ENCODE measurements around the gene TSC22D1. TPM values are rescaled to one million over a fixed set of nuclear protein-coding genes. Genes with fewer than 3 reads are reported as not detected.

The TSC22D1 gene
- total and polyA plus RNA-seq, 3 experiments from 2014 or later: 8.5 to 10.3 (median 10.0) TPM

DNA sequence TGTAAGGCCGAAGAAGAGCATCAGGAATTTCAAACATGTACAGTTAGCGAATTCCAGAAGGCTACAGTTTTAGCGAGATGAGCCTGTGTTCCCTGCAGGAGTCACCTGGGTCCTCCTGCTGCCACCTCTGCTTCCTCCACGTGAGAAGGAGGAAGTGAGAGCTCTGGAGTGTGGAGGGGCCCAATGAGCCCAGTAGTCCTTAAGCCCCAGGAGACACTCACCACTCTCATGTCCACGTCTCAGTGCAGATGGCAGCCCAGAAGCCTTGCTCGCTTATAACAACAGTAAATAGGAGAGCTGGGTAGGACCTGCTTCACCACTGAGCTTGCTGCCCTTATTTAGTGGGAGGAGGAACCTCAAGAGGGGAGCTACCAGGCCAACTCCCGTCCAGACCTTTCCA, 158.3 kb downstream of the TSC22D1 start:
- H3K4me1 ChIP-seq (ENCODE audit: insufficient read depth, low read length): no peaks in the 10 kb centered on the region
- Mint-ChIP-seq H3K36me3 (no peaks in the 10 kb centered on the region), H3K27ac (no peak overlapping the region), H3K4me3 (no peak overlapping the region), H3K27me3 (peaks cover 8 to 23% of the 10 kb centered on the region in 2 donors), H3K9me3 (no peaks in the 10 kb centered on the region), H3K4me1 (no peaks in the 10 kb centered on the region)
- no peaks in the 10 kb centered on the region for H3K9me3 ChIP-seq (ENCODE audit: low read length)
- no peaks in the 10 kb centered on the region for H3K36me3 ChIP-seq (ENCODE audit: insufficient read depth, low read length)
- ChIA-PET POLR2A (no interaction called here), CTCF (interaction anchor here (1.1 kb wide), 1 partner anchor 9 kb away, joined by 3 read pairs; no protein-coding TSS in a partner anchor)
- no peak overlapping the region for H3K4me3 ChIP-seq (ENCODE audit: low read length)
- DNase-seq: no peak
- peaks cover 2% of the 10 kb centered on the region for H3K27me3 ChIP-seq (ENCODE audit: insufficient read depth, low read length, poor library complexity, severe bottlenecking)
- no peak overlapping the region for H3K27ac ChIP-seq (ENCODE audit: low read depth, low read length)

DNA sequence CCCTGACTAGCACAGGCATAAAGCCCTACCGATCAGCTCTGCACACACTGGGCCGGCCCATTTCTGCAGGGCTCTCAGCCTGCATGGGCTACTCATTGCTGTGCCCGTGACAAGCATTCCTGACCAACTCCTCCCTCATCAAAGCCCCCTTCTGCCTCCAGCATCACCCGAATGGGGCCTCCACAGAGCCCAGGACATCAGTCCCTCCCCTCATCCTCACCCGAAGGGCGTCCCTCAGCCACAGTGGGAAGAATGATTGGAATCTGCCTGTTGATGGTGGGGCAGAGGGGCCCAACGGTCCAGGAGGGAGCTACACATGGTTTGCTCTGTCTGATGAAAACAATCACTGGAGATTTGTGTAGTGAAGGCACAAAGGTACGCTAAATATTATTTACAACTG, 158.7 kb downstream of the TSC22D1 start:
- no peak overlapping the region for H3K4me3 Mint-ChIP-seq
- Histone ChIP-seq H3K9me3 (ENCODE audit: low read length) (no peaks in the 10 kb centered on the region), H3K36me3 (ENCODE audit: insufficient read depth, low read length) (no peaks in the 10 kb centered on the region), H3K4me3 (ENCODE audit: low read length) (no peak overlapping the region), H3K4me1 (ENCODE audit: insufficient read depth, low read length) (no peaks in the 10 kb centered on the region), H3K27ac (ENCODE audit: low read depth, low read length) (no peak overlapping the region), H3K27me3 (ENCODE audit: insufficient read depth, low read length, poor library complexity, severe bottlenecking) (no peaks in the 10 kb centered on the region)
- H3K4me1 Mint-ChIP-seq: no peaks in the 10 kb centered on the region
- no peaks in the 10 kb centered on the region for H3K36me3 Mint-ChIP-seq
- CTCF ChIA-PET: interaction anchor here (1.1 kb wide), 1 partner anchor 10 kb away, joined by 3 read pairs; no protein-coding TSS in a partner anchor
- no peak for DNase-seq
- POLR2A ChIA-PET: no interaction called here
- H3K27ac Mint-ChIP-seq: no peak overlapping the region
- peaks cover 8 to 20% of the 10 kb centered on the region in 2 donors for H3K27me3 Mint-ChIP-seq
- H3K9me3 Mint-ChIP-seq: no peaks in the 10 kb centered on the region

DNA sequence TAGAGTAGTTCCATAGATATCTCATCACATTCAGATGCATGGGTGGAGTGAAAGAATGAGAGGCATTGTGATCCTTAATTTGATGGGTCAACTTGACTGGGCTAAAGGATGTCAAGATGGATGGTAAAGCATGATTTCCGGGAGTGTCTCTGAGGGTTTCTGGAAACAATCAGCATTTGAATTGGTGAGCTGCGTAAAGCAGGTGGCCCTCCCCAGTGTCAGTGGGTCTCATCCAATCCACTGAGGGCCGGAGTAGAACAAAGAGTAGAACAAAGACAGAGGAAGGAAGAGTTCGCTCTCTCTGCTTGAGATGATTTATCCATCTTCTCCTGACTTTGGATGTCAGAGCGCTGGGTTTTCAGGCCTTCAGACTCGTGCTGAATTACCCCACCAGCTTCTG, 159.4 kb downstream of the TSC22D1 start:
- no peak overlapping the region for H3K27ac Mint-ChIP-seq
- peaks cover 8 to 13% of the 10 kb centered on the region in 2 donors for H3K27me3 Mint-ChIP-seq
- H3K9me3 ChIP-seq (ENCODE audit: low read length): no peaks in the 10 kb centered on the region
- no peaks in the 10 kb centered on the region for H3K36me3 Mint-ChIP-seq
- no peak overlapping the region for H3K4me3 ChIP-seq (ENCODE audit: low read length)
- no peak for DNase-seq
- no peaks in the 10 kb centered on the region for H3K9me3 Mint-ChIP-seq
- no peaks in the 10 kb centered on the region for H3K4me1 ChIP-seq (ENCODE audit: insufficient read depth, low read length)
- no peak overlapping the region for H3K4me3 Mint-ChIP-seq
- H3K36me3 ChIP-seq (ENCODE audit: insufficient read depth, low read length): no peaks in the 10 kb centered on the region
- H3K27ac ChIP-seq (ENCODE audit: low read depth, low read length): no peak overlapping the region
- H3K4me1 Mint-ChIP-seq: no peaks in the 10 kb centered on the region
- ChIA-PET POLR2A (no interaction called here), CTCF (interaction anchor here (1.1 kb wide), 1 partner anchor 10 kb away, joined by 3 read pairs; no protein-coding TSS in a partner anchor)
- no peaks in the 10 kb centered on the region for H3K27me3 ChIP-seq (ENCODE audit: insufficient read depth, low read length, poor library complexity, severe bottlenecking)

DNA sequence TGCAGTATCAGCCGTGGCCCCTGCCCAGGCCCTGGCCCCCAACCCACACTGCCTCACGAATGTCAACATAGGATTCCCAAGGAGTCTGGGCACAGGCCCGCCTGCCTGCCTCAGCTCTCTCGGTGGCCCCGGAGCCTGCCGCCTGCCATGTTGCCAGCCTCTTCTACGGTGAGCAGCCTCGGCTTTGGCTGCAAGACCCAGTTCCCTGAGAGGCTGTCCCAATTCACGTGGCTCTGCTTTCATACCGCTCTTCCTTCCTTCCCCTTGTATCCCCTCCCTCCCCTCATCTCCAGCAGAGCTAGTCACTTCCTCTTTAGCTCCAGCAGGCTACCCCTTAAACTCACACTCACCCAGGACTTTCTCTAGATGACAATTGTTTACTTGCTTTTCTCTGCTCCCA, 159.8 kb downstream of the TSC22D1 start:
- no peaks in the 10 kb centered on the region for H3K9me3 ChIP-seq (ENCODE audit: low read length)
- no peak overlapping the region for H3K4me3 Mint-ChIP-seq
- no peak for DNase-seq
- POLR2A ChIA-PET: no interaction called here
- no peak overlapping the region for H3K27ac Mint-ChIP-seq
- no peak overlapping the region for H3K27ac ChIP-seq (ENCODE audit: low read depth, low read length)
- no peaks in the 10 kb centered on the region for H3K36me3 ChIP-seq (ENCODE audit: insufficient read depth, low read length)
- CTCF ChIA-PET: interaction anchor here (0.5 to 0.8 kb wide), 2 partner anchors 19 to 24 kb away, joined by 3 to 5 read pairs; no protein-coding TSS in a partner anchor
- H3K9me3 Mint-ChIP-seq: no peaks in the 10 kb centered on the region
- peaks cover 8 to 11% of the 10 kb centered on the region in 2 donors for H3K27me3 Mint-ChIP-seq
- H3K36me3 Mint-ChIP-seq: no peaks in the 10 kb centered on the region
- no peaks in the 10 kb centered on the region for H3K4me1 Mint-ChIP-seq
- H3K27me3 ChIP-seq (ENCODE audit: insufficient read depth, low read length, poor library complexity, severe bottlenecking): no peaks in the 10 kb centered on the region
- H3K4me1 ChIP-seq (ENCODE audit: insufficient read depth, low read length): no peaks in the 10 kb centered on the region
- H3K4me3 ChIP-seq (ENCODE audit: low read length): no peak overlapping the region

DNA sequence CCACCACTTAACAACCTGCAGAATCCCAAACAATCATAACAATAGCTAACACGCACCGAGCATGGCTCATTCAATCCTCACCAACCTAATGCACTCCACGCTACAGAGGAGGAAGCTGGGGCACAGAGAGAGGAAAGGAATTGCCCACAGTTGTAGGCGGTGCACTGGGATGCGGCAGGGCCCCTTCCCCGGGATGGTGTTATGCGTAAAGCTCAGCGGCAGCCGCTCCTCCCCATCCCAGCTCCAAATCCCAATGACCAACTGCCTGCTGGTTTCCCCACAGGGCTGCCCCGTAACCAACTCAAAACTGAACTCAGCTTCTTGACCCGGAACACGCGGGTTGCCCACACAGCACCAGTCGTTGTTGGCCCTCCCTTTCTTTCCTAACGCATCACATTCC, 160.3 kb downstream of the TSC22D1 start:
- Mint-ChIP-seq H3K27me3 (peaks cover 5 to 7% of the 10 kb centered on the region in 2 donors), H3K27ac (no peak overlapping the region), H3K4me1 (no peaks in the 10 kb centered on the region), H3K4me3 (no peak overlapping the region), H3K36me3 (no peaks in the 10 kb centered on the region), H3K9me3 (no peaks in the 10 kb centered on the region)
- Histone ChIP-seq H3K9me3 (ENCODE audit: low read length) (no peaks in the 10 kb centered on the region), H3K27ac (ENCODE audit: low read depth, low read length) (no peak overlapping the region), H3K27me3 (ENCODE audit: insufficient read depth, low read length, poor library complexity, severe bottlenecking) (no peaks in the 10 kb centered on the region), H3K4me3 (ENCODE audit: low read length) (no peak overlapping the region), H3K4me1 (ENCODE audit: insufficient read depth, low read length) (no peaks in the 10 kb centered on the region), H3K36me3 (ENCODE audit: insufficient read depth, low read length) (no peaks in the 10 kb centered on the region)
- POLR2A ChIA-PET: no interaction called here
- no peak for DNase-seq
- CTCF ChIA-PET: interaction anchor here (0.5 to 0.8 kb wide), 2 partner anchors 20 to 25 kb away, joined by 3 to 5 read pairs; no protein-coding TSS in a partner anchor

DNA sequence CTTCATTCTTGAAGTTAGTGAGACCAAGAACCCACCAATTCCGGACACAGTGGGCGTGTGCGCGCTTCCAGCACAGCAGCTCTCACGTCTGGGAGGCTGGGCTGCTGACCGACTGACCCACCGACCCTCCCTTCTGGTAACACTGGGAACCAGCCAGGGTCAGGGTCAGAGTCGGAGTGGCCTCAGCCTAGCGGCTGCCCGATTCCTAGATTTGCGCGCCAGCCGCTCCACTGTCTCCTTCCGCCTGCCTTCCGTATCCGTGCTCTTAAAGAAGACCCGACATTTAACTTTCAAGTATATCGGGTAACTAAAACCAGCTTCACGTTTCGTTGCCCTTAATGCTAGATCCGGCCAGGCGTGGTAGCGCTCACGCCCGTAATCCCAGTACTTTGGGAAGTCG, 161.4 kb downstream of the TSC22D1 start:
- POLR2A ChIA-PET: no interaction called here
- Mint-ChIP-seq H3K27ac (no peak overlapping the region), H3K9me3 (no peaks in the 10 kb centered on the region), H3K4me1 (no peaks in the 10 kb centered on the region), H3K4me3 (peak overlapping the region in 2 of 7 donors; percentile 30 to 35), H3K27me3 (peaks cover 2 to 13% of the 10 kb centered on the region in 2 donors), H3K36me3 (no peaks in the 10 kb centered on the region)
- Histone ChIP-seq H3K27ac (ENCODE audit: low read depth, low read length) (no peak overlapping the region), H3K4me3 (ENCODE audit: low read length) (no peak overlapping the region), H3K4me1 (ENCODE audit: insufficient read depth, low read length) (no peaks in the 10 kb centered on the region), H3K36me3 (ENCODE audit: insufficient read depth, low read length) (no peaks in the 10 kb centered on the region), H3K27me3 (ENCODE audit: insufficient read depth, low read length, poor library complexity, severe bottlenecking) (no peaks in the 10 kb centered on the region), H3K9me3 (ENCODE audit: low read length) (no peaks in the 10 kb centered on the region)
- no peak for DNase-seq
- CTCF ChIA-PET: no interaction called here

DNA sequence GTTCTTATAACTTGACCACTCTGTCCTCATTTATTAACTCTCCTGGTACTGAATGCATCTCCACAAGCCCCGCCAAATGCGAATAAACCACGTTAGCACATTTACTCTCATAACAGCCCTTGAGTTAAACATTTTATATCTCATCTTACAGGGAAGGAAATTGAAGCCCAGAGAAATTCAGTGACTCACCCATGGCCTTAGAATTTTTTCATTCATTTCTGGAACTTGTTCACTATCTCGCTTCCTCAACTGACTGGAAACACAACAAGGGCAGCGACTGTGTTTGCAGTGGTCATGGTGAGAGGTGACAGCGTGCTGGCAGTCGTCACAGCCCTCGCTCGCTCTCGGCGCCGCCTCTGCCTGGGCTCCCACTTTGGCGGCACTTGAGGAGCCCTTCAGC, 163.0 kb downstream of the TSC22D1 start:
- no peak overlapping the region for H3K27ac Mint-ChIP-seq
- no peaks in the 10 kb centered on the region for H3K36me3 Mint-ChIP-seq
- DNase-seq: no peak
- peaks cover 2 to 13% of the 10 kb centered on the region in 2 donors for H3K27me3 Mint-ChIP-seq
- no peaks in the 10 kb centered on the region for H3K36me3 ChIP-seq (ENCODE audit: insufficient read depth, low read length)
- no peaks in the 10 kb centered on the region for H3K9me3 Mint-ChIP-seq
- H3K4me3 Mint-ChIP-seq: no peak overlapping the region
- no peak overlapping the region for H3K4me3 ChIP-seq (ENCODE audit: low read length)
- ChIA-PET POLR2A (no interaction called here), CTCF (no interaction called here)
- H3K4me1 ChIP-seq (ENCODE audit: insufficient read depth, low read length): no peaks in the 10 kb centered on the region
- H3K4me1 Mint-ChIP-seq: no peaks in the 10 kb centered on the region
- H3K27me3 ChIP-seq (ENCODE audit: insufficient read depth, low read length, poor library complexity, severe bottlenecking): no peaks in the 10 kb centered on the region
- H3K27ac ChIP-seq (ENCODE audit: low read depth, low read length): no peak overlapping the region
- H3K9me3 ChIP-seq (ENCODE audit: low read length): no peaks in the 10 kb centered on the region

DNA sequence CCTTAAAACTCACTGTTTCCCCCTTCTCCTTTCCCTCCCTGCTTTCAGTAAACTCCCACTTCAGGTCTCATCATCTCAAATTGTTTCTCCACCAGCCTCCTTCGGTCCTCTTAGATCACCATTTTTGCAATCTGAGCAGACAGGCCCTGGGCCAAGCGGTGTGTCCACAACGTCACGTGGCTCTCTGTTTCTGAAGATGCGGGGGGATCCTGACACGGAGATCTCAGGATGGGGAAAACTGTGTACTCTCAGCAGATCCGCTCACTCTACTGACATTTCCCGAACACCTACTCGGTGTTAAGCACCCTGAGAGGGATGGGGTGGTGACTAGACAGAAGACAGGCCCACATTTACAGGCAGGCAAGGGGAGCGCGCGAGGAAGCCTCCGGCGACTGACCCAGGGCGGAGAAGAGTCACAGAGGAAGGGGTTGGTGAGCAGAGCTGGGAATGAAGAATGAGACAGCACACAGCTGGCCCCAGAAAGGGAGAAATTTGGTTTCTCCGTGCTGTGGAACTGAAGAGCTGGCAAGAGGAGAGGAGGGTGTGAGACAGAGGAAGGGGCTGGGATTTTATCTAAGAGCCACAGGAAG, 163.7 kb downstream of the TSC22D1 start:
- Mint-ChIP-seq H3K27me3 (peaks cover 1 to 10% of the 10 kb centered on the region in 2 donors), H3K4me1 (no peaks in the 10 kb centered on the region), H3K36me3 (no peaks in the 10 kb centered on the region), H3K4me3 (no peak overlapping the region), H3K27ac (no peak overlapping the region), H3K9me3 (no peaks in the 10 kb centered on the region)
- no peaks in the 10 kb centered on the region for H3K36me3 ChIP-seq (ENCODE audit: insufficient read depth, low read length)
- DNase-seq: no peak
- ChIA-PET CTCF (no interaction called here), POLR2A (no interaction called here)
- H3K27ac ChIP-seq (ENCODE audit: low read depth, low read length): no peak overlapping the region
- no peaks in the 10 kb centered on the region for H3K27me3 ChIP-seq (ENCODE audit: insufficient read depth, low read length, poor library complexity, severe bottlenecking)
- no peak overlapping the region for H3K4me3 ChIP-seq (ENCODE audit: low read length)
- H3K9me3 ChIP-seq (ENCODE audit: low read length): no peaks in the 10 kb centered on the region
- H3K4me1 ChIP-seq (ENCODE audit: insufficient read depth, low read length): no peaks in the 10 kb centered on the region

All from CD8-positive, alpha-beta memory T cell (primary cell).